GM23338 (cell line): Measurements from ENCODE around the gene RAB5B. TPM values are rescaled to one million over a fixed set of nuclear protein-coding genes. Genes with fewer than 3 reads are reported as not detected.

Experiments
- ATAC-seq: fragments of 200-7000 bp; cut with Tn5 transposase; 3 replicates; pipeline ENCODE4 v1.9.1; 2020
- DNase-seq: peaks from one replicate; pipeline ENCODE4 v3.0.0-alpha.2; 2015; ENCODE audit warnings: low spot score
- H2AFZ ChIP-seq: fragments of 200-600 bp; sonication (generic); 2 replicates; pipeline ENCODE4 v1.8.0; 2016; ENCODE audit warnings: antibody characterized with exemption, mild to moderate bottlenecking, moderate library complexity
- H3F3A ChIP-seq: fragments of 200-600 bp; sonication (generic); replicated peaks from 2 replicates; pipeline ENCODE4 v1.8.0; 2017; ENCODE audit warnings: antibody characterized with exemption, mixed run types, low read depth
- H3K27ac ChIP-seq: fragments of 200-600 bp; sonication (generic); 2 replicates; pipeline ENCODE4 v1.6.1; 2016; ENCODE audit warnings: low read depth
- H3K27me3 ChIP-seq: fragments of 200-600 bp; sonication (generic); 2 replicates; pipeline ENCODE4 v1.8.0; 2016; ENCODE audit warnings: mild to moderate bottlenecking, mixed run types, moderate library complexity; ENCODE audit not compliant: insufficient read depth
- H3K36me3 ChIP-seq: fragments of 200-600 bp; sonication (generic); 2 replicates; pipeline ENCODE4 v1.8.0; 2016; ENCODE audit warnings: mild to moderate bottlenecking; ENCODE audit not compliant: insufficient read depth
- H3K4me1 ChIP-seq: fragments of 200-600 bp; sonication (generic); 2 replicates; pipeline ENCODE4 v1.8.0; 2016; ENCODE audit warnings: mild to moderate bottlenecking, moderate library complexity; ENCODE audit not compliant: insufficient read depth
- H3K4me2 ChIP-seq: fragments of 200-600 bp; sonication (generic); 2 replicates; pipeline ENCODE4 v1.7.1; 2017; ENCODE audit warnings: mixed run types
- H3K4me3 ChIP-seq: fragments of 200-600 bp; sonication (generic); 2 replicates; pipeline ENCODE4 v1.6.1; 2016; ENCODE audit warnings: mixed run types
- H3K79me2 ChIP-seq: fragments of 200-600 bp; sonication (generic); replicated peaks from 2 replicates; pipeline ENCODE4 v1.8.0; 2017; ENCODE audit warnings: mild to moderate bottlenecking; ENCODE audit not compliant: insufficient read depth
- H3K9me2 ChIP-seq: fragments of 200-600 bp; sonication (generic); 2 replicates; pipeline ENCODE4 v1.8.0; 2017; ENCODE audit not compliant: insufficient read depth
- H4K20me1 ChIP-seq: fragments of 200-600 bp; sonication (generic); replicated peaks from 2 replicates; pipeline ENCODE4 v1.8.0; 2017; ENCODE audit warnings: mild to moderate bottlenecking; ENCODE audit not compliant: insufficient read depth
- H3K27ac Mint-ChIP-seq: 2 replicates; pipeline ENCODE4 v1.8.0; 2020; ENCODE audit warnings: inconsistent platforms, mild to moderate bottlenecking, moderate library complexity, mixed read lengths
- H3K27me3 Mint-ChIP-seq: 3 replicates; pipeline ENCODE4 v1.8.0; 2022; ENCODE audit warnings: low read depth, mild to moderate bottlenecking, moderate library complexity, mixed read lengths, inconsistent platforms; ENCODE audit not compliant: insufficient read depth, poor library complexity
- H3K36me3 Mint-ChIP-seq: 3 replicates; pipeline ENCODE4 v1.8.0; 2021; ENCODE audit warnings: low read depth, mild to moderate bottlenecking, inconsistent platforms, moderate library complexity, mixed read lengths
- H3K4me1 Mint-ChIP-seq: 3 replicates; pipeline ENCODE4 v1.8.0; 2020; ENCODE audit warnings: mild to moderate bottlenecking, inconsistent platforms, mixed read lengths
- H3K4me3 Mint-ChIP-seq: 3 replicates; pipeline ENCODE4 v1.8.0; 2021; ENCODE audit warnings: moderate library complexity, mild to moderate bottlenecking, inconsistent platforms, mixed read lengths
- H3K9me3 Mint-ChIP-seq: 3 replicates; pipeline ENCODE4 v1.8.0; 2020; ENCODE audit warnings: moderate library complexity, mild to moderate bottlenecking, inconsistent platforms, mixed read lengths
- CREB1 ChIP-seq: fragments of 250-450 bp; sonication (Bioruptor Pico); IDR thresholded peaks from 2 replicates; pipeline ENCODE4 v1.5.0; 2020; ENCODE audit warnings: low read depth, mild to moderate bottlenecking, moderate library complexity
- ETS1 ChIP-seq: IDR thresholded peaks from 2 replicates; pipeline ENCODE4 v1.6.1; 2016; ENCODE audit warnings: antibody characterized with exemption
- EZH2 ChIP-seq: fragments of 200-600 bp; sonication (generic); IDR thresholded peaks from one replicate; pipeline ENCODE4 v1.8.0; 2017; ENCODE audit warnings: antibody characterized with exemption, mild to moderate bottlenecking, low read depth; ENCODE audit not compliant: unreplicated experiment
- EZH2phosphoT487 ChIP-seq: fragments of 200-600 bp; sonication (generic); IDR thresholded peaks from one replicate; pipeline ENCODE4 v1.8.1; 2018; ENCODE audit warnings: antibody characterized with exemption; ENCODE audit not compliant: unreplicated experiment
- JUNB ChIP-seq: IDR thresholded peaks from one replicate; pipeline ENCODE4 v1.6.1; 2016; ENCODE audit warnings: antibody characterized with exemption; ENCODE audit not compliant: unreplicated experiment
- POLR2AphosphoS5 ChIP-seq: IDR thresholded peaks from 2 replicates; pipeline ENCODE4 v1.6.1; 2016; ENCODE audit warnings: antibody characterized with exemption, low read depth
- STAT1 ChIP-seq: IDR thresholded peaks from one replicate; pipeline ENCODE4 v1.6.1; 2016; ENCODE audit warnings: antibody characterized with exemption; ENCODE audit not compliant: unreplicated experiment
- ZNF331 ChIP-seq: fragments of 250-450 bp; sonication (Bioruptor Pico); IDR thresholded peaks from 2 replicates; pipeline ENCODE4 v1.5.0; 2020; ENCODE audit warnings: low read depth, mild to moderate bottlenecking, moderate library complexity
- polyA plus RNA-seq: library from polyadenylated mRNA; unstranded; fragments of >200 nt; fragmentation: Nextera tagmentation; extraction: Ambion mirVana; gene quantifications from 2 replicates; pipeline ENCODE4 v1.2.1, GENCODE V29; 2016
- total RNA-seq: library from RNA; depleted of rRNA; stranded (reverse); fragments of >200 nt; shearing (Covaris generic); gene quantifications from 2 replicates; pipeline ENCODE4 v1.2.3, GENCODE V29; 2014
- TF ChIP-seq, protein P1 (sequence below): fragments of 250-450 bp; sonication (Bioruptor Pico); IDR thresholded peaks from 2 replicates; pipeline ENCODE4 v1.5.0; 2020; ENCODE audit warnings: mild to moderate bottlenecking, moderate library complexity

RAB5B gene
- total and polyA plus RNA-seq, 2 experiments from 2014 or later: 19.7 to 46.5 TPM

- TF ChIP-seq, protein P1, sequence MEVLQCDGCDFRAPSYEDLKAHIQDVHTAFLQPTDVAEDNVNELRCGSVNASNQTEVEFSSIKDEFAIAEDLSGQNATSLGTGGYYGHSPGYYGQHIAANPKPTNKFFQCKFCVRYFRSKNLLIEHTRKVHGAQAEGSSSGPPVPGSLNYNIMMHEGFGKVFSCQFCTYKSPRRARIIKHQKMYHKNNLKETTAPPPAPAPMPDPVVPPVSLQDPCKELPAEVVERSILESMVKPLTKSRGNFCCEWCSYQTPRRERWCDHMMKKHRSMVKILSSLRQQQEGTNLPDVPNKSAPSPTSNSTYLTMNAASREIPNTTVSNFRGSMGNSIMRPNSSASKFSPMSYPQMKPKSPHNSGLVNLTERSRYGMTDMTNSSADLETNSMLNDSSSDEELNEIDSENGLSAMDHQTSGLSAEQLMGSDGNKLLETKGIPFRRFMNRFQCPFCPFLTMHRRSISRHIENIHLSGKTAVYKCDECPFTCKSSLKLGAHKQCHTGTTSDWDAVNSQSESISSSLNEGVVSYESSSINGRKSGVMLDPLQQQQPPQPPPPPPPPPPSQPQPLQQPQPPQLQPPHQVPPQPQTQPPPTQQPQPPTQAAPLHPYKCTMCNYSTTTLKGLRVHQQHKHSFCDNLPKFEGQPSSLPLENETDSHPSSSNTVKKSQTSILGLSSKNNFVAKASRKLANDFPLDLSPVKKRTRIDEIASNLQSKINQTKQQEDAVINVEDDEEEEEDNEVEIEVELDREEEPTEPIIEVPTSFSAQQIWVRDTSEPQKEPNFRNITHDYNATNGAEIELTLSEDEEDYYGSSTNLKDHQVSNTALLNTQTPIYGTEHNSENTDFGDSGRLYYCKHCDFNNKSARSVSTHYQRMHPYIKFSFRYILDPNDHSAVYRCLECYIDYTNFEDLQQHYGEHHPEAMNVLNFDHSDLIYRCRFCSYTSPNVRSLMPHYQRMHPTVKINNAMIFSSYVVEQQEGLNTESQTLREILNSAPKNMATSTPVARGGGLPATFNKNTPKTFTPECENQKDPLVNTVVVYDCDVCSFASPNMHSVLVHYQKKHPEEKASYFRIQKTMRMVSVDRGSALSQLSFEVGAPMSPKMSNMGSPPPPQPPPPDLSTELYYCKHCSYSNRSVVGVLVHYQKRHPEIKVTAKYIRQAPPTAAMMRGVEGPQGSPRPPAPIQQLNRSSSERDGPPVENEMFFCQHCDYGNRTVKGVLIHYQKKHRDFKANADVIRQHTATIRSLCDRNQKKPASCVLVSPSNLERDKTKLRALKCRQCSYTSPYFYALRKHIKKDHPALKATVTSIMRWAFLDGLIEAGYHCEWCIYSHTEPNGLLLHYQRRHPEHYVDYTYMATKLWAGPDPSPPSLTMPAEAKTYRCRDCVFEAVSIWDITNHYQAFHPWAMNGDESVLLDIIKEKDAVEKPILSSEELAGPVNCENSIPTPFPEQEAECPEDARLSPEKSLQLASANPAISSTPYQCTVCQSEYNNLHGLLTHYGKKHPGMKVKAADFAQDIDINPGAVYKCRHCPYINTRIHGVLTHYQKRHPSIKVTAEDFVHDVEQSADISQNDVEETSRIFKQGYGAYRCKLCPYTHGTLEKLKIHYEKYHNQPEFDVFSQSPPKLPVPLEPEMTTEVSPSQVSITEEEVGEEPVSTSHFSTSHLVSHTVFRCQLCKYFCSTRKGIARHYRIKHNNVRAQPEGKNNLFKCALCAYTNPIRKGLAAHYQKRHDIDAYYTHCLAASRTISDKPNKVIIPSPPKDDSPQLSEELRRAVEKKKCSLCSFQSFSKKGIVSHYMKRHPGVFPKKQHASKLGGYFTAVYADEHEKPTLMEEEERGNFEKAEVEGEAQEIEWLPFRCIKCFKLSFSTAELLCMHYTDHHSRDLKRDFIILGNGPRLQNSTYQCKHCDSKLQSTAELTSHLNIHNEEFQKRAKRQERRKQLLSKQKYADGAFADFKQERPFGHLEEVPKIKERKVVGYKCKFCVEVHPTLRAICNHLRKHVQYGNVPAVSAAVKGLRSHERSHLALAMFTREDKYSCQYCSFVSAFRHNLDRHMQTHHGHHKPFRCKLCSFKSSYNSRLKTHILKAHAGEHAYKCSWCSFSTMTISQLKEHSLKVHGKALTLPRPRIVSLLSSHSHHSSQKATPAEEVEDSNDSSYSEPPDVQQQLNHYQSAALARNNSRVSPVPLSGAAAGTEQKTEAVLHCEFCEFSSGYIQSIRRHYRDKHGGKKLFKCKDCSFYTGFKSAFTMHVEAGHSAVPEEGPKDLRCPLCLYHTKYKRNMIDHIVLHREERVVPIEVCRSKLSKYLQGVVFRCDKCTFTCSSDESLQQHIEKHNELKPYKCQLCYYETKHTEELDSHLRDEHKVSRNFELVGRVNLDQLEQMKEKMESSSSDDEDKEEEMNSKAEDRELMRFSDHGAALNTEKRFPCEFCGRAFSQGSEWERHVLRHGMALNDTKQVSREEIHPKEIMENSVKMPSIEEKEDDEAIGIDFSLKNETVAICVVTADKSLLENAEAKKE (CRISPR knock-in tag): no peak
- TF ChIP-seq EZH2phosphoT487: no peak
- no peak for TF ChIP-seq ZNF331 (CRISPR knock-in tag)
- TF ChIP-seq ETS1: no peak
- no peak for TF ChIP-seq JUNB
- TF ChIP-seq STAT1: no peak
- no peak for TF ChIP-seq CREB1 (CRISPR knock-in tag)
- TF ChIP-seq EZH2: no peak
- TF ChIP-seq POLR2AphosphoS5: no peak
Measured at GRCh38 chr12:55993230-55993853, 19.5 kb downstream of the RAB5B start (continued).

DNA sequence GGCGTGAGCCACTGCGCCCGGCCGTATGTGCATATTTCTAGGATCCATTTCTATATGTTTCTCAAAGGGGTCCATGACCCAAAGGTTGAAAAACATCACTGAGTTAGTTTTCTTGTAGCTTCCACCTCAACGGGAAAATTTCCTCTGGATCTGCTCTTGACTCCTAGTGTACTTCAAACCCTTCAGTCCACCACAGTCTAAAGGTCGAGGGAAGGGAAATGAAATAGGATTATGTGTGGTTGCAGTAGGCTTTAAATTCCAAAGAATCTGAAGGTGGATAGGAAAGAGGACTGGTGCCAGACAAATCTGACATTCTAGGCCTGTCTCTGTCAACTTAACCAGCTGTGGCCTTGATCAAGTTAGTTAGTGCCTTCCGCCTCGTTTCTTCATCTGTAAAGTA lies 21.5 kb downstream of the RAB5B start:
- DNase-seq (no peak), ATAC-seq (no peak)
- Histone ChIP-seq H3K9me2 (no peaks in the 10 kb centered on the region), H3K27ac (no peak overlapping the region), H3K36me3 (peaks cover 27% of the 10 kb centered on the region), H3K4me1 (0 out of 2 replicates have a peak, but pooled peaks cover 4% of the 10 kb centered on the region), H3F3A (peaks cover 7% of the 10 kb centered on the region; the same call in 1 of the 2 replicates), H2AFZ (no peak overlapping the region), H3K4me2 (no peak overlapping the region), H3K79me2 (peaks cover 8% of the 10 kb centered on the region; the same call in 1 of the 2 replicates), H3K4me3 (no peak overlapping the region), H3K27me3 (no peaks in the 10 kb centered on the region), H4K20me1 (no peaks in the 10 kb centered on the region)
- Mint-ChIP-seq H3K4me3 (no peak overlapping the region; the same call in 2 of the 3 replicates), H3K27me3 (peaks cover 8% of the 10 kb centered on the region), H3K4me1 (no peaks in the 10 kb centered on the region; the same call in 2 of the 3 replicates), H3K9me3 (no peaks in the 10 kb centered on the region), H3K36me3 (peaks cover 49% of the 10 kb centered on the region), H3K27ac (no peak overlapping the region)
- no peak for TF ChIP-seq EZH2phosphoT487
- no peak for TF ChIP-seq ZNF331 (CRISPR knock-in tag)
